H9 (cell line): Measurements from ENCODE around the gene OR4K14. TPM values are rescaled to one million over a fixed set of nuclear protein-coding genes. Genes with fewer than 3 reads are reported as not detected.

Experiments used
- DNase-seq: peaks from one replicate; pipeline ENCODE4 v3.0.0-alpha.2; 2017
- H2AFZ ChIP-seq: one replicate; pipeline ENCODE4 v1.6.1; 2013; ENCODE audit warnings: mild to moderate bottlenecking, low read length, control low read depth, moderate library complexity
- H2AK5ac ChIP-seq: 2 replicates; pipeline ENCODE4 v1.6.1; 2013; ENCODE audit warnings: low read length, control low read depth, mixed read lengths; ENCODE audit not compliant: insufficient read length
- H2BK120ac ChIP-seq: one replicate; pipeline ENCODE4 v1.6.1; 2013; ENCODE audit warnings: low read depth, mild to moderate bottlenecking, low read length, control low read depth, inconsistent platforms; ENCODE audit not compliant: poor library complexity, severe bottlenecking
- H2BK12ac ChIP-seq: 2 replicates; pipeline ENCODE4 v1.6.1; 2013; ENCODE audit warnings: low read length, control low read depth, mixed read lengths, low read depth; ENCODE audit not compliant: insufficient read length
- H2BK15ac ChIP-seq: 2 replicates; pipeline ENCODE4 v1.6.1; 2013; ENCODE audit warnings: low read depth, low read length, control low read depth
- H2BK20ac ChIP-seq: one replicate; pipeline ENCODE4 v1.6.1; 2013; ENCODE audit warnings: low read depth, mild to moderate bottlenecking, low read length, control low read depth, inconsistent platforms; ENCODE audit not compliant: poor library complexity, severe bottlenecking
- H2BK5ac ChIP-seq: 2 replicates; pipeline ENCODE4 v1.6.1; 2013; ENCODE audit warnings: low read length, control low read depth, mixed read lengths; ENCODE audit not compliant: insufficient read length
- H3K14ac ChIP-seq: 2 replicates; pipeline ENCODE4 v1.6.1; 2013; ENCODE audit warnings: low read length, control low read depth; ENCODE audit not compliant: insufficient read depth
- H3K18ac ChIP-seq: 2 replicates; pipeline ENCODE4 v1.6.1; 2013; ENCODE audit warnings: low read depth, mild to moderate bottlenecking, mixed read lengths, low read length, control low read depth; ENCODE audit not compliant: insufficient read length
- H3K23ac ChIP-seq: 2 replicates; pipeline ENCODE4 v1.6.1; 2013; ENCODE audit warnings: low read length, control low read depth, mixed read lengths, low read depth; ENCODE audit not compliant: insufficient read length
- H3K23me2 ChIP-seq: 2 replicates; pipeline ENCODE4 v1.6.1; 2013; ENCODE audit warnings: low read depth, mild to moderate bottlenecking, mixed read lengths, low read length, control low read depth; ENCODE audit not compliant: insufficient read length, poor library complexity, severe bottlenecking
- H3K27ac ChIP-seq: 2 replicates; pipeline ENCODE4 v1.5.1; 2013; ENCODE audit warnings: low read length, control low read depth, mixed read lengths, low read depth; ENCODE audit not compliant: insufficient read length
- H3K27me3 ChIP-seq: 2 replicates; pipeline ENCODE4 v1.6.1; 2013; ENCODE audit warnings: low read length, control low read depth, inconsistent platforms; ENCODE audit not compliant: insufficient read depth
- H3K4ac ChIP-seq: 2 replicates; pipeline ENCODE4 v1.6.1; 2013; ENCODE audit warnings: low read depth, mild to moderate bottlenecking, control low read depth, inconsistent platforms, low read length, moderate library complexity
- H3K4me1 ChIP-seq: 2 replicates; pipeline ENCODE4 v1.6.1; 2013; ENCODE audit warnings: low read length, control low read depth, inconsistent platforms; ENCODE audit not compliant: insufficient read depth
- H3K4me2 ChIP-seq: 2 replicates; pipeline ENCODE4 v1.6.1; 2013; ENCODE audit warnings: low read length, control low read depth, mixed read lengths; ENCODE audit not compliant: insufficient read length, insufficient read depth
- H3K56ac ChIP-seq: 2 replicates; pipeline ENCODE4 v1.6.1; 2013; ENCODE audit warnings: low read depth, mild to moderate bottlenecking, mixed read lengths, low read length, control low read depth; ENCODE audit not compliant: insufficient read length
- H3K79me1 ChIP-seq: 2 replicates; pipeline ENCODE4 v1.6.1; 2013; ENCODE audit warnings: low read depth, mild to moderate bottlenecking, moderate library complexity, low read length, control low read depth, inconsistent platforms; ENCODE audit not compliant: insufficient read depth, poor library complexity, severe bottlenecking
- H3K79me2 ChIP-seq: 2 replicates; pipeline ENCODE4 v1.6.1; 2013; ENCODE audit warnings: low read length, control low read depth, inconsistent platforms; ENCODE audit not compliant: insufficient read depth
- H3K9ac ChIP-seq: 2 replicates; pipeline ENCODE4 v1.6.1; 2013; ENCODE audit warnings: low read length, control low read depth, mixed read lengths; ENCODE audit not compliant: insufficient read length; ENCODE audit errors: extremely low read depth
- H3K9me3 ChIP-seq: one replicate; pipeline ENCODE4 v1.6.1; 2013; ENCODE audit warnings: low read depth, low read length, inconsistent platforms; ENCODE audit not compliant: control insufficient read depth
- H3T11ph ChIP-seq: one replicate; pipeline ENCODE4 v1.6.1; 2013; ENCODE audit warnings: mild to moderate bottlenecking, low read length, control low read depth, inconsistent platforms
- H4K20me1 ChIP-seq: one replicate; pipeline ENCODE4 v1.6.1; 2013; ENCODE audit not compliant: control insufficient read depth, insufficient read length, insufficient read depth
- H4K5ac ChIP-seq: 2 replicates; pipeline ENCODE4 v1.6.1; 2013; ENCODE audit warnings: low read depth, mild to moderate bottlenecking, mixed read lengths, low read length, control low read depth; ENCODE audit not compliant: insufficient read length
- H4K8ac ChIP-seq: replicated peaks from 2 replicates; pipeline ENCODE4 v1.6.1; 2013; ENCODE audit warnings: low read length, control low read depth, mixed read lengths, low read depth; ENCODE audit not compliant: insufficient read length
- H4K91ac ChIP-seq: 2 replicates; pipeline ENCODE4 v1.6.1; 2013; ENCODE audit warnings: low read depth, mild to moderate bottlenecking, moderate library complexity, mixed read lengths, low read length, control low read depth; ENCODE audit not compliant: insufficient read length
- H3K27ac Mint-ChIP-seq, 3 experiments: 2 replicates in 2 of 3; 3 replicates in 1 of 3; pipeline ENCODE4 v1.8.0; 2020 to 2021; ENCODE audit warnings: mixed read lengths in 3 of 3, mild to moderate bottlenecking in 1 of 3, moderate library complexity in 1 of 3
- H3K27me3 Mint-ChIP-seq: 2 replicates; pipeline ENCODE4 v1.8.0; 2021; ENCODE audit warnings: low read depth, mild to moderate bottlenecking, moderate library complexity, mixed read lengths
- H3K36me3 Mint-ChIP-seq, 3 experiments: 2 replicates in 2 of 3; 3 replicates in 1 of 3; pipeline ENCODE4 v1.8.0; 2020 to 2021; ENCODE audit warnings: low read depth in 3 of 3, mixed read lengths in 3 of 3; ENCODE audit not compliant: insufficient read depth in 1 of 3
- H3K4me1 Mint-ChIP-seq, 2 experiments: 2 replicates each; pipeline ENCODE4 v1.8.0; 2020; ENCODE audit warnings: mixed read lengths in 2 of 2
- H3K4me3 Mint-ChIP-seq, 2 experiments: 2 replicates in 1 of 2; 3 replicates in 1 of 2; pipeline ENCODE4 v1.8.0; 2020 to 2021; ENCODE audit warnings: mild to moderate bottlenecking in 2 of 2, mixed read lengths in 2 of 2, moderate library complexity in 1 of 2
- H3K9me3 Mint-ChIP-seq, 2 experiments: 2 replicates in 1 of 2; 3 replicates in 1 of 2; pipeline ENCODE4 v1.8.0; 2020; ENCODE audit warnings: mild to moderate bottlenecking in 2 of 2, mixed read lengths in 2 of 2, moderate library complexity in 1 of 2
- CTCF ChIP-seq: fragments of 200-600 bp; sonication (generic); conservative IDR thresholded peaks from 3 replicates; pipeline ENCODE4 v1.8.0; 2021; ENCODE audit warnings: antibody characterized with exemption, mild to moderate bottlenecking
- WGBS: extraction: QIAGEN DNeasy Blood & Tissue Kit; methylation state at CpG from one replicate; pipeline ENCODE4 v1.1.7; 2013; ENCODE audit warnings: missing lambda C conversion rate, low lambda C conversion rate, mixed read lengths; ENCODE audit not compliant: insufficient read length; ENCODE audit errors: extremely low coverage; 5-methylcytosine and 5-hydroxymethylcytosine counted together
- total RNA-seq: library from RNA; stranded (reverse); gene quantifications from 2 replicates; pipeline ENCODE4 v1.2.1, GENCODE V29; 2021

Gene OR4K14
- total RNA-seq, 1 experiment from 2014 or later, result not detected

DNA sequence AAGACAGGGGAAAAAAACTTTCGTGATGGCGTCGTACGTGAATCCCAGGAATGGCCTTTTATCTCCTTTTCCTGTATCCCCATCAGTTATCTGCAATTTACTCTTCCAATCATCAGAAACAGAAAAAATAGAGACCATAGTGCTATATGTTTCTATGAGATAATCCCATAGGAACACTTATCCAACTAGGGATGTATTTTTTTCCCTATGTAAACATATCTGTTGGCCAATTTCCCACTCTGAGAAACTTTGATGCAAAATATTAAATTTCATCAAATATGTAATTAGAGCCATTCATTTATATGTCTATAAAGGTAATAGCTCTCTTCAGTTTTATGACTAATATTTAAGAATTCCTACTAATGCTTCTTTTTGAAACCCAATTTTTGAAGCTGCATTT lies 16.8 kb upstream of the OR4K14 start, which contains the start of gene OR4K13:
OR4K13 (minus strand) TSS at position 101 of the 400 bp plus-strand sequence. CDS start 1,280 bp downstream, outside the sequence.
- no peak within 1 kb of the TSS for H3K27ac ChIP-seq
- H3K79me2 ChIP-seq, result no peaks in the 10 kb centered on the region
- Mint-ChIP-seq H3K4me1 (no peaks in the 10 kb centered on the region), H3K36me3 (peaks cover 2 to 14% (median 3%) of the 10 kb centered on the region in 3 experiments; a peak in 5 of 7 replicates), H3K27me3 (no peaks in the 10 kb centered on the region), H3K4me3 (no peak within 1 kb of the TSS), H3K9me3 (peaks cover 68 to 72% of the 10 kb centered on the region in 2 experiments), H3K27ac (no peak within 1 kb of the TSS)
- H3K23me2 ChIP-seq, result no peaks in the 10 kb centered on the region
- no peak within 1 kb of the TSS for H4K5ac ChIP-seq
- H3K9me3 ChIP-seq, result peaks cover 40% of the 10 kb centered on the region
- no peak within 1 kb of the TSS for H2BK15ac ChIP-seq
- H3K4ac ChIP-seq, result no peak within 1 kb of the TSS
- DNase-seq, result no peak
- no peak within 1 kb of the TSS for H2BK12ac ChIP-seq
- no peak within 1 kb of the TSS for H2BK5ac ChIP-seq
- H3K4me2 ChIP-seq, result no peak within 1 kb of the TSS
- no peaks in the 10 kb centered on the region for H4K20me1 ChIP-seq
- no peak within 1 kb of the TSS for H2BK120ac ChIP-seq
- TF ChIP-seq CTCF, result no peak
- no peaks in the 10 kb centered on the region for H3K27me3 ChIP-seq
- H3T11ph ChIP-seq, result no peak within 1 kb of the TSS
- no peak within 1 kb of the TSS for H3K18ac ChIP-seq
- H3K23ac ChIP-seq, result no peak within 1 kb of the TSS
- H2AK5ac ChIP-seq, result no peak within 1 kb of the TSS
- no peak within 1 kb of the TSS for H4K8ac ChIP-seq
- no peaks in the 10 kb centered on the region for H3K79me1 ChIP-seq
- H4K91ac ChIP-seq, result no peak within 1 kb of the TSS
- H3K9ac ChIP-seq, result no peak within 1 kb of the TSS
- no peak within 1 kb of the TSS for H2BK20ac ChIP-seq
- H3K56ac ChIP-seq, result no peak within 1 kb of the TSS
- H3K4me1 ChIP-seq, result no peaks in the 10 kb centered on the region
- H3K14ac ChIP-seq, result no peak within 1 kb of the TSS
- no CpG with 5 or more reads among the region's 4 CpGs for WGBS
- no peak within 1 kb of the TSS for H2AFZ ChIP-seq
